ENCODE data around the gene TNFRSF13B.

- no peak for TF ChIP-seq CTCF (IDR thresholded peaks at IDR 0.05)
- no peak for TF ChIP-seq REST (IDR thresholded peaks at IDR 0.05; ENCODE audit: low read depth, low read length)
- no peak for TF ChIP-seq CHD2 (IDR thresholded peaks at IDR 0.05; ENCODE audit: low read length, partially characterized antibody)
- no peak for TF ChIP-seq EP300 (IDR thresholded peaks at IDR 0.05; ENCODE audit: borderline replicate concordance in 1 of 2, low read depth in 1 of 2, low read length in 1 of 2)
- TF ChIP-seq EZH2phosphoT487 (IDR thresholded peaks at IDR 0.05; ENCODE audit: borderline replicate concordance, low read depth), result no peak
- TF ChIP-seq RAD21 (IDR thresholded peaks at IDR 0.05; ENCODE audit: low read length), result no peak
These were observed 52.0 kb downstream of the TNFRSF13B start for GRCh38 chr17:16919663-16920627.
